SK-N-SH (cell line): Measurements from ENCODE around the gene ANO2. TPM values are rescaled to one million over a fixed set of nuclear protein-coding genes. Genes with fewer than 3 reads are reported as not detected.

Experiments used
- CTCF ChIA-PET: fragments of 300-600, 350-600 bp; formaldehyde crosslinking; extraction: SDS; loops from one replicate; lab custom pipeline; 2021; lab: Yijun Ruan, JAX
- POLR2A ChIA-PET: fragments of 350-600 bp; sonication (Branson Sonifier 250); formaldehyde crosslinking; extraction: SDS; loops from one replicate; lab custom pipeline; 2020; ENCODE audit warnings: antibody characterized with exemption, inconsistent platforms; lab: Yijun Ruan, JAX
- DNase-seq: peaks from one replicate; pipeline ENCODE4 v3.0.0; 2012
- H2AFZ ChIP-seq: fragments of 200-600 bp; sonication (generic); 2 replicates; pipeline ENCODE4 v1.8.1; 2016; ENCODE audit warnings: antibody characterized with exemption, mild to moderate bottlenecking, low read depth
- H3F3A ChIP-seq: fragments of 200-600 bp; sonication (generic); replicated peaks from 2 replicates; pipeline ENCODE3; 2016; ENCODE audit warnings: antibody characterized with exemption, mild to moderate bottlenecking; ENCODE audit not compliant: insufficient read depth
- H3K27ac ChIP-seq, 2 experiments: fragments of 200-500 bp in 1 of 2; fragments of 200-600 bp in 1 of 2; sonication (Bioruptor generic) in 1 of 2; sonication (generic), shearing (Covaris generic) in 1 of 2; 2 replicates each; pipeline versions ENCODE4 v1.5.1 to v1.6.1; 2014 to 2016; ENCODE audit warnings: low read depth in 2 of 2, inconsistent platforms in 1 of 2, low read length in 1 of 2, mild to moderate bottlenecking in 1 of 2, mixed read lengths in 1 of 2
- H3K27me3 ChIP-seq: fragments of 200-600 bp; sonication (generic), shearing (Covaris generic); 2 replicates; pipeline ENCODE4 v1.6.1; 2016; ENCODE audit warnings: mixed run types; ENCODE audit not compliant: insufficient read depth
- H3K36me3 ChIP-seq, 2 experiments: fragments of 200-500 bp in 1 of 2; fragments of 200-600 bp in 1 of 2; sonication (Bioruptor generic) in 1 of 2; sonication (generic) in 1 of 2; replicated peaks in 1 of 2; 2 replicates each; pipeline versions ENCODE3 to v1.5.1; 2014 to 2016; ENCODE audit warnings: low read length in 1 of 2, mild to moderate bottlenecking in 1 of 2; ENCODE audit not compliant: insufficient read depth in 2 of 2, control insufficient read depth in 1 of 2
- H3K4me1 ChIP-seq, 2 experiments: fragments of 200-500 bp in 1 of 2; fragments of 200-600 bp in 1 of 2; sonication (Bioruptor generic) in 1 of 2; sonication (generic), shearing (Covaris generic) in 1 of 2; 2 replicates each; pipeline versions ENCODE4 v1.5.1 to v1.6.1; 2014 to 2016; ENCODE audit warnings: low read depth in 1 of 2, low read length in 1 of 2, mixed run types in 1 of 2; ENCODE audit not compliant: insufficient read depth in 2 of 2, control insufficient read depth in 1 of 2
- H3K4me2 ChIP-seq: fragments of 200-600 bp; sonication (generic), shearing (Covaris generic); 2 replicates; pipeline ENCODE4 v1.6.1; 2017; ENCODE audit warnings: mixed run types
- H3K4me3 ChIP-seq, 2 experiments: fragments of 200-500 bp in 1 of 2; fragments of 200-600 bp in 1 of 2; sonication (Bioruptor generic) in 1 of 2; sonication (generic), shearing (Covaris generic) in 1 of 2; 2 replicates each; pipeline versions ENCODE4 v1.5.1 to v1.8.1; 2014 to 2016; ENCODE audit warnings: low read depth in 2 of 2, inconsistent platforms in 1 of 2, low read length in 1 of 2, mild to moderate bottlenecking in 1 of 2, mixed read lengths in 1 of 2, moderate library complexity in 1 of 2
- H3K79me2 ChIP-seq: fragments of 200-600 bp; sonication (generic); 2 replicates; pipeline ENCODE4 v1.8.1; 2017; ENCODE audit warnings: mild to moderate bottlenecking; ENCODE audit not compliant: insufficient read depth
- H3K9ac ChIP-seq: fragments of 200-600 bp; sonication (generic); 2 replicates; pipeline ENCODE4 v1.6.1; 2017; ENCODE audit warnings: mixed run types
- H3K9me2 ChIP-seq: fragments of 200-600 bp; sonication (generic); 2 replicates; pipeline ENCODE4 v1.6.1; 2017; ENCODE audit warnings: mixed run types
- H3K9me3 ChIP-seq: fragments of 200-600 bp; sonication (generic); 2 replicates; pipeline ENCODE4 v1.6.1; 2017; ENCODE audit warnings: mixed run types, mild to moderate bottlenecking, moderate library complexity
- H4K20me1 ChIP-seq: fragments of 200-600 bp; sonication (generic); 2 replicates; pipeline ENCODE4 v1.6.1; 2017; ENCODE audit warnings: mild to moderate bottlenecking, mixed run types; ENCODE audit not compliant: insufficient read depth
- ELF1 ChIP-seq: IDR thresholded peaks from 2 replicates; pipeline ENCODE4 v1.4.0; 2012
- EP300 ChIP-seq, 2 experiments: IDR thresholded peaks; 2 replicates each; pipeline versions ENCODE4 v1.4.0 to v1.6.1; 2012; ENCODE audit warnings: borderline replicate concordance in 1 of 2, low read depth in 1 of 2, low read length in 1 of 2
- EZH2phosphoT487 ChIP-seq: fragments of 200-600 bp; sonication (generic); IDR thresholded peaks from 2 replicates; pipeline ENCODE4 v1.6.1; 2017; ENCODE audit warnings: low read depth, mixed run types, mild to moderate bottlenecking, antibody characterized with exemption, moderate library complexity, borderline replicate concordance
- FOSL2 ChIP-seq: IDR thresholded peaks from 2 replicates; pipeline ENCODE4 v1.4.0; 2012; ENCODE audit warnings: low read depth, mild to moderate bottlenecking, moderate library complexity, borderline replicate concordance
- FOXJ3 ChIP-seq: sonication (generic); formaldehyde crosslinking; IDR thresholded peaks from 2 replicates; pipeline ENCODE4 v1.5.1; 2020; ENCODE audit warnings: mild to moderate bottlenecking, missing genetic modification reagents
- FOXM1 ChIP-seq: IDR thresholded peaks from 2 replicates; pipeline ENCODE4 v1.4.0; 2012; ENCODE audit warnings: low read depth, mild to moderate bottlenecking
- GABPA ChIP-seq: IDR thresholded peaks from 2 replicates; pipeline ENCODE4 v1.4.0; 2012; ENCODE audit warnings: low read depth, mild to moderate bottlenecking
- GATA2 ChIP-seq: sonication (generic); formaldehyde crosslinking; IDR thresholded peaks from 2 replicates; pipeline ENCODE4 v1.5.0; 2020; ENCODE audit warnings: mild to moderate bottlenecking, missing genetic modification reagents
- JUND ChIP-seq: IDR thresholded peaks from 2 replicates; pipeline ENCODE4 v1.4.0; 2012
- MEF2A ChIP-seq: IDR thresholded peaks from 2 replicates; pipeline ENCODE4 v1.4.0; 2012; ENCODE audit warnings: low read depth, borderline replicate concordance
- MXI1 ChIP-seq: IDR thresholded peaks from 2 replicates; pipeline ENCODE4 v1.6.1; 2012; ENCODE audit warnings: mild to moderate bottlenecking, low read depth, low read length, improper control_type of control experiment
- POLR2AphosphoS5 ChIP-seq: IDR thresholded peaks from 2 replicates; pipeline ENCODE4 v1.6.1; 2012; ENCODE audit warnings: low read depth, low read length
- RAD21 ChIP-seq: IDR thresholded peaks from 2 replicates; pipeline ENCODE4 v1.6.1; 2012; ENCODE audit warnings: mild to moderate bottlenecking, low read length
- RCOR1 ChIP-seq: fragments of 150-350 bp; IDR thresholded peaks from 2 replicates; pipeline ENCODE4 v1.6.1; 2017; ENCODE audit warnings: antibody characterized with exemption, low read length
- SIN3A ChIP-seq: IDR thresholded peaks from 2 replicates; pipeline ENCODE4 v1.6.1; 2012; ENCODE audit warnings: low read depth, mild to moderate bottlenecking, low read length, moderate library complexity, borderline replicate concordance
- TAF1 ChIP-seq: IDR thresholded peaks from 2 replicates; pipeline ENCODE4 v1.6.1; 2012; ENCODE audit warnings: low read depth, mild to moderate bottlenecking, low read length, moderate library complexity, borderline replicate concordance
- TEAD4 ChIP-seq: IDR thresholded peaks from 2 replicates; pipeline ENCODE4 v1.4.0; 2012; ENCODE audit warnings: mild to moderate bottlenecking, borderline replicate concordance; ENCODE audit not compliant: insufficient read depth
- YY1 ChIP-seq: IDR thresholded peaks from 2 replicates; pipeline ENCODE4 v1.4.0; 2012; ENCODE audit warnings: low read depth, mild to moderate bottlenecking
- WGBS: methylation state at CpG from one replicate; pipeline ENCODE4 v1.1.6; 2017; ENCODE audit warnings: low lambda C conversion rate; 5-methylcytosine and 5-hydroxymethylcytosine counted together
- polyA plus RNA-seq, 3 experiments: library from polyadenylated mRNA; depleted of rRNA; stranded (reverse); fragments of >200 nt; gene quantifications; 2 replicates each; pipeline ENCODE4 v1.2.3, GENCODE V29; 2012
- TF ChIP-seq, protein P1 (sequence below): IDR thresholded peaks from 2 replicates; pipeline ENCODE4 v1.4.0; 2012; ENCODE audit warnings: low read depth, borderline replicate concordance
- TF ChIP-seq, protein P2 (sequence below): IDR thresholded peaks from 2 replicates; pipeline ENCODE4 v1.4.0; 2012; ENCODE audit warnings: low read depth, borderline replicate concordance

ANO2 gene
- polyA plus RNA-seq, 1 of the 3 experiments (the other 2 are of a cell fraction): not detected

DNA sequence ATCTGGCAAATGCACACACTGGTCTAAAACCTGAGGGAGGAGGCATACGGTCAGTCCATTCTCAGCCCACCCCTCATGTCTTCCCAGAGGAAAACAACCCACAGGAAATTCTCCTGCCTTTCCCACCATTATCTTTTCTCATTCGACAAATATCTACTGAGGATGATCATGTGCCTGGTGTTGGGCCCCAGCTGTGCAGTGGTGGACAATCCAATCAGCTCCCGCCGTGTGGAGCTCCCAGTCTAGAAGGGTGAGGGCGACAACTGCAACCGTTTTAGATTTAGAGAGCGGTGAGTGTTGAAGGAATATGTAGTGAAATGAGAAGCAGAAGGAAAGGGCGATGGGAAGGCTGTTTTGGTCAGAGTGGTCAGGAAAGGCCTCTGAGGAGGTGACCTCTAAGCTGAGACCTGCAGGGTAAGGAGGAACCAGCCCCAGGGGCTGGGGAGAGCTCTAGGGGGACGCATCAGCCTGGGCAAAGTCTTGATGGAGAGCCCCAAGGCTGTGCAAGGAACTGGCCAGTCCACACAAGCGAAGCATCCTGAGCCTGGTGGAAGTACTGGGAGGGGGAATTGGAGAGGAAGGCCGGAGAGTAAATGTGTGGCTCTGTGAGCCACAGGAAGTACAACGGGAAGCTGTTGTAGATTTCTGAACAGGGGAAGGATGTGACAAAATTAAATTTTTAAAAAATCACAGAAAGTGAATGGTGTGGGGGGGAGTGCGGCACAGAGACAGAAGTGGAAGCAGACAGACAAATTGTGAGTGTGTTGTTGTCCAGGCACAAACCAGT, 320.4 kb downstream of the ANO2 start (continued):
- no peak for TF ChIP-seq EP300 (IDR thresholded peaks at IDR 0.05; ENCODE audit: borderline replicate concordance in 1 of 2, low read depth in 1 of 2, low read length in 1 of 2)

DNA sequence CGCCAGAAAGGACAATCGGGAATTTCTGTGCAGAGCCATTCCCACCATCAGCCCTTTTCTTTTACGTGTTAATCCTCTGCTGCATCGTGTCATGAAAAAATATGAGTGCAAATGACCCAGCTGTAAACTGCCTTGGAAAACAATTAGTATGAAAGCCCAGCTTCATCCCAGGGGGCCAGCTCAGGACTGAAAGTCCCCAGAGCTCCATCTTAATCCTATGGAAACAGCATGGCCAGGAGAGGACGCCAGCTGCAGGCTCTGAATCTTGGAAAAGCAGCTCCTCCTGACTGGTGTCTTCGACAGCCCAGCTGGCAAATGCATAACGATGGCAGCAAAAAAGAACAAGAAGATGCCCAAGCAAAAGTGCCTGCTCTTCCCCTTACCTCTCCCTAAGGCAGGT, 321.6 kb downstream of the ANO2 start:
- peaks cover 68% of the 10 kb centered on the region for H3K27me3 ChIP-seq
- ChIA-PET CTCF (no interaction called here), POLR2A (no interaction called here)

DNA sequence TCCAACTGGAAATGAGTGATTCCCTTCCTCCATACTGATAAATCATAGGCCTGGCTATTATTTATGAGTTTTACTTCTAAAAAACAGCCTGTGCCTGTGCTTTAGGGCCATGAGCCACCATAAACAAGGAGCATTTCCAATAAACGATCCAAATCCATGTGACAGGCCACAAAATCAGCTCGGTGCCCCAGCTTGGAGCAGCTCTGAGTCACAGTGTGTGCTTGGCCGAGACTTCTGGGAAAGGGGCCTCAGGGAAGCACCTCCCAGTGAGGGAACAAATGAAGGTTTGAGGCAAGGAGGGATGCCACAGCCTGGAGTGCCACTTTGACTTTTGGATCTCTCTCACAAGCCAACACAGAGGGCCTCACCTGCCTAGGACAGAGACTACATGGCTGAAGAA, 322.8 kb downstream of the ANO2 start:
- no peak overlapping the region for H3K9ac ChIP-seq
- H2AFZ ChIP-seq: no peak overlapping the region
- no peaks in the 10 kb centered on the region for H3K79me2 ChIP-seq
- H3K9me3 ChIP-seq: no peaks in the 10 kb centered on the region
- no peaks in the 10 kb centered on the region for H4K20me1 ChIP-seq
- H3K4me3 ChIP-seq: no peak overlapping the region
- H3K4me1 ChIP-seq: no peaks in the 10 kb centered on the region
- no peak for DNase-seq
- H3K27me3 ChIP-seq: peaks cover 58% of the 10 kb centered on the region
- TF ChIP-seq MXI1: no peak
- TF ChIP-seq, all 33 proteins: peak for 0
- ChIA-PET POLR2A (no interaction called here), CTCF (no interaction called here)
- Histone ChIP-seq H3K4me2 (no peak overlapping the region), H3K27ac (no peak overlapping the region), H3K36me3 (no peaks in the 10 kb centered on the region), H3F3A (no peaks in the 10 kb centered on the region), H3K9me2 (no peaks in the 10 kb centered on the region)
- 0% methylated on average over 3 of the region's 3 CpGs for WGBS

More for the DNA sequence above, 321.6 kb downstream of the ANO2 start:
- Histone ChIP-seq H3K27ac (no peak overlapping the region), H3K9ac (no peak overlapping the region), H3K79me2 (no peaks in the 10 kb centered on the region), H3K4me3 (no peak overlapping the region), H3K9me3 (no peaks in the 10 kb centered on the region)
- DNase-seq: no peak
- 0% methylated on average over 6 of the region's 7 CpGs for WGBS
- TF ChIP-seq SIN3A (no peak), FOXM1 (no peak), POLR2AphosphoS5 (no peak), FOXJ3 (CRISPR knock-in tag) (no peak), MEF2A (no peak), TEAD4 (no peak), TAF1 (no peak), YY1 (no peak), MXI1 (no peak), RAD21 (no peak), FOSL2 (no peak), GATA2 (CRISPR knock-in tag) (no peak), JUND (no peak), ELF1 (no peak), GABPA (no peak), EZH2phosphoT487 (no peak), RCOR1 (no peak)
- TF ChIP-seq, protein P1, sequence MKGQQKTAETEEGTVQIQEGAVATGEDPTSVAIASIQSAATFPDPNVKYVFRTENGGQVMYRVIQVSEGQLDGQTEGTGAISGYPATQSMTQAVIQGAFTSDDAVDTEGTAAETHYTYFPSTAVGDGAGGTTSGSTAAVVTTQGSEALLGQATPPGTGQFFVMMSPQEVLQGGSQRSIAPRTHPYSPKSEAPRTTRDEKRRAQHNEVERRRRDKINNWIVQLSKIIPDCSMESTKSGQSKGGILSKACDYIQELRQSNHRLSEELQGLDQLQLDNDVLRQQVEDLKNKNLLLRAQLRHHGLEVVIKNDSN: no peak
- TF ChIP-seq, protein P2, sequence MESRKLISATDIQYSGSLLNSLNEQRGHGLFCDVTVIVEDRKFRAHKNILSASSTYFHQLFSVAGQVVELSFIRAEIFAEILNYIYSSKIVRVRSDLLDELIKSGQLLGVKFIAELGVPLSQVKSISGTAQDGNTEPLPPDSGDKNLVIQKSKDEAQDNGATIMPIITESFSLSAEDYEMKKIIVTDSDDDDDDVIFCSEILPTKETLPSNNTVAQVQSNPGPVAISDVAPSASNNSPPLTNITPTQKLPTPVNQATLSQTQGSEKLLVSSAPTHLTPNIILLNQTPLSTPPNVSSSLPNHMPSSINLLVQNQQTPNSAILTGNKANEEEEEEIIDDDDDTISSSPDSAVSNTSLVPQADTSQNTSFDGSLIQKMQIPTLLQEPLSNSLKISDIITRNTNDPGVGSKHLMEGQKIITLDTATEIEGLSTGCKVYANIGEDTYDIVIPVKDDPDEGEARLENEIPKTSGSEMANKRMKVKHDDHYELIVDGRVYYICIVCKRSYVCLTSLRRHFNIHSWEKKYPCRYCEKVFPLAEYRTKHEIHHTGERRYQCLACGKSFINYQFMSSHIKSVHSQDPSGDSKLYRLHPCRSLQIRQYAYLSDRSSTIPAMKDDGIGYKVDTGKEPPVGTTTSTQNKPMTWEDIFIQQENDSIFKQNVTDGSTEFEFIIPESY: no peak
- TF ChIP-seq, all 33 proteins: peak for 0
- Histone ChIP-seq H3K36me3 (no peaks in the 10 kb centered on the region), H4K20me1 (no peaks in the 10 kb centered on the region), H3K9me2 (no peaks in the 10 kb centered on the region), H3F3A (no peaks in the 10 kb centered on the region), H3K4me2 (no peak overlapping the region), H2AFZ (no peak overlapping the region), H3K4me1 (no peaks in the 10 kb centered on the region)
